Heart left ventricle (tissue), 16 donors: ENCODE results near the gene PLB1. TPM values are rescaled to one million over a fixed set of nuclear protein-coding genes. Genes with fewer than 3 reads are reported as not detected.

Source experiments
- ATAC-seq, 4 donors: fragments of 200-7000 bp; cut with Tn5 transposase; one replicate each; pipeline ENCODE4 v1.9.1; 2020 to 2022; ENCODE audit warnings: moderate library complexity in 4 of 4, mild to moderate bottlenecking in 3 of 4, moderate number of reproducible peaks in 1 of 4
- DNase-seq, 5 donors: peaks; one replicate each; pipeline ENCODE4 v3.0.0-alpha.2; 2020
- H3K27ac ChIP-seq, 12 donors: fragments of 200-600 bp; sonication (generic) in 4 of 12; one replicate each; pipeline versions ENCODE4 v1.5.0 to v1.8.0; 2016 to 2022; ENCODE audit warnings: mild to moderate bottlenecking in 2 of 12
- H3K27me3 ChIP-seq, 9 donors: fragments of 200-600 bp; sonication (generic) in 2 of 9; one replicate each; pipeline versions ENCODE4 v1.5.1 to v1.8.0; 2016 to 2022; ENCODE audit warnings: mild to moderate bottlenecking in 3 of 9
- H3K36me3 ChIP-seq, 9 donors: fragments of 200-600 bp; sonication (generic) in 2 of 9; one replicate each; pipeline versions ENCODE4 v1.5.0 to v1.8.0; 2018 to 2022; ENCODE audit warnings: mild to moderate bottlenecking in 2 of 9
- H3K4me1 ChIP-seq, 12 donors: fragments of 200-600 bp; sonication (generic) in 4 of 12; one replicate each; pipeline versions ENCODE4 v1.5.0 to v1.8.0; 2016 to 2022; ENCODE audit warnings: mild to moderate bottlenecking in 3 of 12
- H3K4me3 ChIP-seq, 12 donors: fragments of 200-600 bp; sonication (generic) in 4 of 12; one replicate each; pipeline versions ENCODE4 v1.5.0 to v1.8.0; 2017 to 2022; ENCODE audit warnings: mild to moderate bottlenecking in 9 of 12, moderate library complexity in 4 of 12
- H3K9me3 ChIP-seq, 12 donors: fragments of 200-600 bp; sonication (generic) in 4 of 12; one replicate each; pipeline versions ENCODE4 v1.5.0 to v1.8.0; 2016 to 2022; ENCODE audit warnings: mild to moderate bottlenecking in 1 of 12
- CTCF ChIP-seq, 12 donors: fragments of 200-600 bp; sonication (generic) in 4 of 12; IDR thresholded peaks; one replicate each; pipeline versions ENCODE4 v1.5.0 to v1.8.0; 2018 to 2022; ENCODE audit warnings: antibody characterized with exemption in 12 of 12, mild to moderate bottlenecking in 5 of 12
- POLR2A ChIP-seq, 2 donors: fragments of 450-650 bp; IDR thresholded peaks; one replicate each; pipeline ENCODE4 v1.6.1; 2017; ENCODE audit warnings: antibody characterized with exemption in 2 of 2, mild to moderate bottlenecking in 2 of 2, moderate library complexity in 2 of 2
- WGBS, 4 donors: extraction: QIAGEN DNeasy Blood & Tissue Kit in 2 of 4; methylation state at CpG; one replicate each; pipeline versions ENCODE4 v1.1.5 to v1.1.7; 2013 to 2018; 5-methylcytosine and 5-hydroxymethylcytosine counted together
- intact Hi-C, 10 donors: fragments of 100-400 bp; cut with DNase I; formaldehyde crosslinking; loops; one replicate each; pipeline versions ENCODE4 v1.11.1 to v1.14.2; 2022
- polyA plus RNA-seq, 2 donors: library from polyadenylated mRNA; stranded (reverse); fragments of 200-250 nt; gene quantifications; one replicate each; pipeline ENCODE4 v1.2.3, GENCODE V29; 2013
- total RNA-seq, 9 donors: library from RNA; depleted of rRNA in 2 of 9; stranded (reverse); fragments of >200 nt in 2 of 9; fragmentation: NEBNext Ultra II Directional in 3 of 9; extraction: Animal tissue kit (Norgen Biotek cat#: 25700) in 3 of 9; gene quantifications; one replicate each; pipeline versions ENCODE4 v1.1.0 to v1.2.4, GENCODE V29; 2016 to 2023
- donor health status: ischemic (EF 13 %, LVEDD 7.1; RV severe dilation, severe dysfunction).
- donor health status: healthy with polysubstance abuse.
- donor health status: DM: no; HTN: yes; CAD: no.
- donor health status: DM: no; HTN: no; CAD: no.
- donor health status: ischemic (EF 25% LVEDD 6.9; RV normal size, moderate dysfunction).
- donor health status: ischemic (EF 25% LVEDD 5.7; RV mildly dilated, moderate dysfunction).
- donor health status: healthy.
- donor health status: DM: yes; HTN: yes; CAD: no.
- donor health status: ischemic (EF 35%, LVEDD 5.7; RV mildly dilated, moderate dysfunction).
- donor health status: nonischemic (EF 11% LVEDD 7.7; RV severe dilation, severe dysfunction).
- donor health status: DM: yes; HTN: yes; CAD: no.
- donor health status: PGD.
- donor health status: ischemic (EF 29% LVEDD 5.4; RV normal size, mild dysfunction).
- donor health status: nonischemic (EF 23%, LVEDD 6.1; RV moderate dilation, normal function).

The PLB1 gene
- total and polyA plus RNA-seq, 11 donors, result 0.35 to 5.5 (median 1.3) TPM

- WGBS, 4 donors, result 17 to 26% (median 25%) methylated on average over 10 of the region's 10 CpGs
- intact Hi-C loops, result loop anchor here in 1 of 10 donors (1.0 kb wide), 1 partner anchor 17 kb away; no protein-coding TSS in a partner anchor
These were observed 88.2 kb downstream of the PLB1 start for GRCh38 chr2:28583899-28584553.

DNA sequence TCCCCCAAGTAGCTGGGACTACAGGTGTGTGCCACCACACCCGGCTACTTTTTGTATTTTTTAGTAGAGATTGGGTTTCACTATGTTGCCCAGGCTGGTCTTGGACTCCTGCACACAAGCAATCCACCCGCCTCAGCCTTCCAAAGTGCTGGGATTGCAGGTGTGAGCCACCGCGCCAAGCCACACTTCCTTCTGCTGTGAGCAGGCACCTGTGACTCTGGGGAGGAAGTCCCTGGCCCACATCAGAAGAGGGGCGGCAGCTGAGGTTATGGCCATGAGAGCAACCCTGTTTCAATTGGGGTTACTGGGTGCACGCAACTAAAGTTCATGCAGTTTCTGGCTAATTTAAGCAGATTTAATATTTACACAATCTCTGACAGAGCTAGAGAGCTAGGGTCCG lies 91.0 kb downstream of the PLB1 start:
- no peak for ATAC-seq
- H3K4me1 ChIP-seq, result peaks cover 0 to 42% (median 26%) of the 10 kb centered on the region in 12 donors
- 85 to 99% (median 92%) methylated on average over 7 of the region's 7 CpGs for WGBS, 4 donors
- H3K27ac ChIP-seq, result no peak overlapping the region
- H3K4me3 ChIP-seq, result no peak overlapping the region
- TF ChIP-seq POLR2A (IDR thresholded peaks at IDR 0.05), result no peak
- no peak for TF ChIP-seq CTCF (IDR thresholded peaks at IDR 0.05)
- H3K9me3 ChIP-seq, result no peaks in the 10 kb centered on the region
- no peak for DNase-seq
- H3K27me3 ChIP-seq, result no peaks in the 10 kb centered on the region
- H3K36me3 ChIP-seq, result no peaks in the 10 kb centered on the region
- intact Hi-C loops, result no loop called here

More at GRCh38 chr2:28583899-28584553, 88.2 kb downstream of the PLB1 start:
- H3K27me3 ChIP-seq, result no peaks in the 10 kb centered on the region
- H3K9me3 ChIP-seq, result no peaks in the 10 kb centered on the region
- DNase-seq, result peak in 4 of 5 donors; percentile 79 to 89 (median 85)
- ATAC-seq, result peak; percentile 87 to 95 (median 93)
- H3K27ac ChIP-seq, result peak overlapping the region; percentile 43 to 91 (median 84)
- H3K4me1 ChIP-seq, result peaks cover 0 to 39% (median 26%) of the 10 kb centered on the region in 12 donors
- no peaks in the 10 kb centered on the region for H3K36me3 ChIP-seq
- no peak overlapping the region for H3K4me3 ChIP-seq
- TF ChIP-seq CTCF (IDR thresholded peaks at IDR 0.05), result no peak
- TF ChIP-seq POLR2A (IDR thresholded peaks at IDR 0.05), result peak in 1 of 2 donors; percentile 7

- peak overlapping the region in 8 of 12 donors; percentile 21 to 74 (median 55) for H3K27ac ChIP-seq
- H3K27me3 ChIP-seq, result no peaks in the 10 kb centered on the region
- H3K4me1 ChIP-seq, result peaks cover 0 to 42% (median 26%) of the 10 kb centered on the region in 12 donors
- no peak for TF ChIP-seq CTCF (IDR thresholded peaks at IDR 0.05)
- no peak for TF ChIP-seq POLR2A (IDR thresholded peaks at IDR 0.05)
- H3K36me3 ChIP-seq, result no peaks in the 10 kb centered on the region
- intact Hi-C loops, result no loop called here
- no peaks in the 10 kb centered on the region for H3K9me3 ChIP-seq
- no peak overlapping the region for H3K4me3 ChIP-seq
- DNase-seq (no peak), ATAC-seq (peak; percentile 49 to 68 (median 62))
- WGBS, 4 donors, result 59 to 66% (median 62%) methylated on average over 14 to 15 of the region's 15 CpGs
These were observed 91.8 kb downstream of the PLB1 start for GRCh38 chr2:28587526-28588291.

- Histone ChIP-seq H3K4me1 (peaks cover 0 to 42% (median 25%) of the 10 kb centered on the region in 12 donors), H3K36me3 (no peaks in the 10 kb centered on the region), H3K27ac (peak overlapping the region in 7 of 12 donors; percentile 21 to 74 (median 64)), H3K27me3 (no peaks in the 10 kb centered on the region), H3K4me3 (no peak overlapping the region), H3K9me3 (no peaks in the 10 kb centered on the region)
- TF ChIP-seq CTCF (IDR thresholded peaks at IDR 0.05) (no peak), POLR2A (IDR thresholded peaks at IDR 0.05) (no peak)
- DNase-seq (no peak), ATAC-seq (no peak)
- intact Hi-C loops, result no loop called here
- 48 to 58% (median 52%) methylated on average over 3 of the region's 3 CpGs for WGBS, 4 donors
These were observed 92.4 kb downstream of the PLB1 start for GRCh38 chr2:28588292-28588670.
